ENCODE measurements around the gene NTN4. TPM values are rescaled to one million over a fixed set of nuclear protein-coding genes. Genes with fewer than 3 reads are reported as not detected.

NTN4 gene
- total RNA-seq, 1 experiment from 2014 or later, result not detected

GRCh38 chr12:95634622-95635621 is 155.6 kb downstream of the NTN4 start:
- no peaks in the 10 kb centered on the region for H3K4me1 ChIP-seq (ENCODE audit: low read length)
- H3K79me2 ChIP-seq (ENCODE audit: low read length), result no peaks in the 10 kb centered on the region
- no peak for DNase-seq
- no peaks in the 10 kb centered on the region for H3K36me3 ChIP-seq (ENCODE audit: insufficient read depth, low read length)
- no peak overlapping the region for H3K4me2 ChIP-seq (ENCODE audit: low read depth, low read length, poor library complexity, severe bottlenecking)
- H3K9me3 ChIP-seq (ENCODE audit: low read length), result no peaks in the 10 kb centered on the region
- no peaks in the 10 kb centered on the region for H4K20me1 ChIP-seq (ENCODE audit: insufficient read depth, low read depth, low read length)
- no peak overlapping the region for H3K9ac ChIP-seq (ENCODE audit: low read length)
- H3K27me3 ChIP-seq (ENCODE audit: low read length), result no peaks in the 10 kb centered on the region
- no peaks in the 10 kb centered on the region for H3K9me2 ChIP-seq (replicated peaks; ENCODE audit: insufficient read depth, low read length)
- H3K27ac ChIP-seq (ENCODE audit: low read length), result no peak overlapping the region
- no peak overlapping the region for H2AFZ ChIP-seq (ENCODE audit: low read length)
- no peak overlapping the region for H3K4me3 ChIP-seq (ENCODE audit: low read length)

- Histone ChIP-seq H3K9ac (ENCODE audit: low read length) (no peak overlapping the region), H3K4me3 (ENCODE audit: low read length) (no peak overlapping the region), H3K4me2 (ENCODE audit: low read depth, low read length, poor library complexity, severe bottlenecking) (no peak overlapping the region), H2AFZ (ENCODE audit: low read length) (no peak overlapping the region), H3K9me2 (replicated peaks; ENCODE audit: insufficient read depth, low read length) (no peaks in the 10 kb centered on the region), H3K27me3 (ENCODE audit: low read length) (no peaks in the 10 kb centered on the region), H3K27ac (ENCODE audit: low read length) (no peak overlapping the region), H3K4me1 (ENCODE audit: low read length) (no peaks in the 10 kb centered on the region), H3K9me3 (ENCODE audit: low read length) (no peaks in the 10 kb centered on the region), H3K79me2 (ENCODE audit: low read length) (no peaks in the 10 kb centered on the region), H3K36me3 (ENCODE audit: insufficient read depth, low read length) (no peaks in the 10 kb centered on the region), H4K20me1 (ENCODE audit: insufficient read depth, low read depth, low read length) (no peaks in the 10 kb centered on the region)
- DNase-seq, result no peak
Observed at GRCh38 chr12:95633732-95634465, 156.7 kb downstream of the NTN4 start.

GRCh38 chr12:95633049-95633731 is 157.4 kb downstream of the NTN4 start:
- Histone ChIP-seq H3K9ac (ENCODE audit: low read length) (no peak overlapping the region), H3K79me2 (ENCODE audit: low read length) (no peaks in the 10 kb centered on the region), H4K20me1 (ENCODE audit: insufficient read depth, low read depth, low read length) (no peaks in the 10 kb centered on the region), H3K9me2 (replicated peaks; ENCODE audit: insufficient read depth, low read length) (no peaks in the 10 kb centered on the region), H3K27me3 (ENCODE audit: low read length) (no peaks in the 10 kb centered on the region), H2AFZ (ENCODE audit: low read length) (no peak overlapping the region), H3K4me3 (ENCODE audit: low read length) (no peak overlapping the region), H3K36me3 (ENCODE audit: insufficient read depth, low read length) (no peaks in the 10 kb centered on the region), H3K4me2 (ENCODE audit: low read depth, low read length, poor library complexity, severe bottlenecking) (no peak overlapping the region), H3K9me3 (ENCODE audit: low read length) (no peaks in the 10 kb centered on the region), H3K4me1 (ENCODE audit: low read length) (no peaks in the 10 kb centered on the region), H3K27ac (ENCODE audit: low read length) (no peak overlapping the region)
- DNase-seq, result no peak

- H3K27ac ChIP-seq (ENCODE audit: low read length), result no peak overlapping the region
- H3K27me3 ChIP-seq (ENCODE audit: low read length), result no peaks in the 10 kb centered on the region
- H3K9ac ChIP-seq (ENCODE audit: low read length), result no peak overlapping the region
- no peaks in the 10 kb centered on the region for H3K9me3 ChIP-seq (ENCODE audit: low read length)
- H3K4me2 ChIP-seq (ENCODE audit: low read depth, low read length, poor library complexity, severe bottlenecking), result no peak overlapping the region
- no peaks in the 10 kb centered on the region for H3K4me1 ChIP-seq (ENCODE audit: low read length)
- H3K4me3 ChIP-seq (ENCODE audit: low read length), result no peak overlapping the region
- H2AFZ ChIP-seq (ENCODE audit: low read length), result no peak overlapping the region
- no peaks in the 10 kb centered on the region for H3K9me2 ChIP-seq (replicated peaks; ENCODE audit: insufficient read depth, low read length)
- no peaks in the 10 kb centered on the region for H4K20me1 ChIP-seq (ENCODE audit: insufficient read depth, low read depth, low read length)
- no peaks in the 10 kb centered on the region for H3K79me2 ChIP-seq (ENCODE audit: low read length)
- DNase-seq, result no peak
- H3K36me3 ChIP-seq (ENCODE audit: insufficient read depth, low read length), result no peaks in the 10 kb centered on the region
Observed at GRCh38 chr12:95630496-95630895, 160.1 kb downstream of the NTN4 start.

GRCh38 chr12:95629392-95629791 is 161.2 kb downstream of the NTN4 start:
- Histone ChIP-seq H3K9me2 (replicated peaks; ENCODE audit: insufficient read depth, low read length) (no peaks in the 10 kb centered on the region), H3K27ac (ENCODE audit: low read length) (no peak overlapping the region), H3K9me3 (ENCODE audit: low read length) (no peaks in the 10 kb centered on the region), H3K4me2 (ENCODE audit: low read depth, low read length, poor library complexity, severe bottlenecking) (no peak overlapping the region), H2AFZ (ENCODE audit: low read length) (no peak overlapping the region), H3K4me1 (ENCODE audit: low read length) (no peaks in the 10 kb centered on the region), H3K79me2 (ENCODE audit: low read length) (no peaks in the 10 kb centered on the region), H3K27me3 (ENCODE audit: low read length) (no peaks in the 10 kb centered on the region), H4K20me1 (ENCODE audit: insufficient read depth, low read depth, low read length) (no peaks in the 10 kb centered on the region), H3K36me3 (ENCODE audit: insufficient read depth, low read length) (no peaks in the 10 kb centered on the region), H3K9ac (ENCODE audit: low read length) (no peak overlapping the region), H3K4me3 (ENCODE audit: low read length) (no peak overlapping the region)
- DNase-seq, result no peak

GRCh38 chr12:95626854-95627253 is 163.7 kb downstream of the NTN4 start:
- Histone ChIP-seq H3K79me2 (ENCODE audit: low read length) (no peaks in the 10 kb centered on the region), H3K27me3 (ENCODE audit: low read length) (no peaks in the 10 kb centered on the region), H3K9ac (ENCODE audit: low read length) (no peak overlapping the region), H3K9me3 (ENCODE audit: low read length) (no peaks in the 10 kb centered on the region), H3K4me3 (ENCODE audit: low read length) (no peak overlapping the region), H3K4me2 (ENCODE audit: low read depth, low read length, poor library complexity, severe bottlenecking) (no peak overlapping the region), H3K27ac (ENCODE audit: low read length) (no peak overlapping the region), H3K4me1 (ENCODE audit: low read length) (no peaks in the 10 kb centered on the region), H3K36me3 (ENCODE audit: insufficient read depth, low read length) (no peaks in the 10 kb centered on the region), H2AFZ (ENCODE audit: low read length) (no peak overlapping the region), H3K9me2 (replicated peaks; ENCODE audit: insufficient read depth, low read length) (no peaks in the 10 kb centered on the region), H4K20me1 (ENCODE audit: insufficient read depth, low read depth, low read length) (no peaks in the 10 kb centered on the region)
- no peak for DNase-seq

GRCh38 chr12:95625012-95625411 is 165.6 kb downstream of the NTN4 start:
- no peak overlapping the region for H3K4me2 ChIP-seq (ENCODE audit: low read depth, low read length, poor library complexity, severe bottlenecking)
- H3K4me3 ChIP-seq (ENCODE audit: low read length), result no peak overlapping the region
- no peaks in the 10 kb centered on the region for H3K9me3 ChIP-seq (ENCODE audit: low read length)
- no peaks in the 10 kb centered on the region for H4K20me1 ChIP-seq (ENCODE audit: insufficient read depth, low read depth, low read length)
- no peak overlapping the region for H3K9ac ChIP-seq (ENCODE audit: low read length)
- H3K36me3 ChIP-seq (ENCODE audit: insufficient read depth, low read length), result no peaks in the 10 kb centered on the region
- no peaks in the 10 kb centered on the region for H3K4me1 ChIP-seq (ENCODE audit: low read length)
- H2AFZ ChIP-seq (ENCODE audit: low read length), result no peak overlapping the region
- no peak overlapping the region for H3K27ac ChIP-seq (ENCODE audit: low read length)
- no peak for DNase-seq
- H3K79me2 ChIP-seq (ENCODE audit: low read length), result no peaks in the 10 kb centered on the region
- H3K27me3 ChIP-seq (ENCODE audit: low read length), result no peaks in the 10 kb centered on the region
- H3K9me2 ChIP-seq (replicated peaks; ENCODE audit: insufficient read depth, low read length), result no peaks in the 10 kb centered on the region

- H3K79me2 ChIP-seq (ENCODE audit: low read length), result no peaks in the 10 kb centered on the region
- no peak overlapping the region for H3K4me3 ChIP-seq (ENCODE audit: low read length)
- no peaks in the 10 kb centered on the region for H3K27me3 ChIP-seq (ENCODE audit: low read length)
- H3K9me3 ChIP-seq (ENCODE audit: low read length), result no peaks in the 10 kb centered on the region
- H3K4me1 ChIP-seq (ENCODE audit: low read length), result no peaks in the 10 kb centered on the region
- H2AFZ ChIP-seq (ENCODE audit: low read length), result no peak overlapping the region
- H3K9me2 ChIP-seq (replicated peaks; ENCODE audit: insufficient read depth, low read length), result no peaks in the 10 kb centered on the region
- no peak overlapping the region for H3K4me2 ChIP-seq (ENCODE audit: low read depth, low read length, poor library complexity, severe bottlenecking)
- no peak overlapping the region for H3K27ac ChIP-seq (ENCODE audit: low read length)
- no peaks in the 10 kb centered on the region for H4K20me1 ChIP-seq (ENCODE audit: insufficient read depth, low read depth, low read length)
- no peaks in the 10 kb centered on the region for H3K36me3 ChIP-seq (ENCODE audit: insufficient read depth, low read length)
- no peak overlapping the region for H3K9ac ChIP-seq (ENCODE audit: low read length)
- DNase-seq, result no peak
Observed at GRCh38 chr12:95624589-95624988, 166.0 kb downstream of the NTN4 start.

Data from Karpas-422 (cell line).